Endometrial microvascular endothelial cells (primary cell): ENCODE data around the gene TBX10. TPM values are rescaled to one million over a fixed set of nuclear protein-coding genes. Genes with fewer than 3 reads are reported as not detected.
"Not testable (repeated sequence)": the region's sequence is repeated elsewhere in the genome, so short reads cannot be mapped to it uniquely, and the experiment has no call there.

Experiments
- in situ Hi-C: cut with HindIII; loops from 2 replicates; pipeline ENCODE4 v1.10.0; 2017; ENCODE audit warnings: low sequenced_read_pairs, low pct_unique_long_range_greater_than_20kb; ENCODE audit errors: inconsistent ontology term
- total RNA-seq: library from RNA; depleted of rRNA; stranded (reverse); fragments of >200 nt; gene quantifications from one replicate; pipeline ENCODE4 v1.2.3, GENCODE V29; 2015; ENCODE audit errors: inconsistent ontology term

TBX10 gene
- total RNA-seq, 1 donor from 2014 or later, result not detected

DNA sequence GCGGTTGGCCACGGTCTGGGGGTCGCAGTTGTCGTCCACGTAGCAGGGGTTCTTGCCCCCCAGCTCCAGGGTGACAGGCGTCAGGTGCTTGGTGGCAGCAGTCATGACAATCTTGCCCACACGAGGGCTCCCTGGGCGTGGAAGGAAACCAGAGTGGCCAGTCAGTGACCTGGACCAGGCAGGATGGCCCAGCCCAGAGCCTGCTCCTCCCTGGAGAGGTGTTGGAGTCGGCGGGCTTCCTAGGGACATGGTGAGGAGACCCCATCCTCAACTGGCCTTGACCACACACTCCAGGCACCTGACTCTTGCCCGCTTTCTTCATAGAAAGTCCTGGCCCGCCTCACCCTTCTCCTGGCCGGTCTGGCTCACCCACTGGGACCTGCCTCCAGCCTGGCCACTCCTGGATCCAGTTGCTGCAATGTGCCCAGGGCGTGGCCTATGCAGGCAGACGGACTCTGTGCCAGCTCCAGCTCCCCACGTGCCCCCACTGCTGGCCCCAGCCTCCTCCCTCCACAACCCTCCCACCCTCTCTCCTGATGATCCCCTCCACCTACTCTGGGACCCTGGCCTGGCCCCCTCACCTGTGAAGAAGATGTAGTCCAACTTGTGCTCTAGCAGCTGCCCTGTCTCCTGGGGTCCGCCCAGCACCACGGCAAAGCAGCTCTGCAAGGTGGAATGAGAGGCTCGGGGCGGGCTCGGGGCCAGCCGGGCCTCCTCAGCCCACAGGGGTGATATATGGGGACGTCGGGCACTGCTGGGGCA lies 26.2 kb upstream of the TBX10 start:
- in situ Hi-C loops, result no loop called here

DNA sequence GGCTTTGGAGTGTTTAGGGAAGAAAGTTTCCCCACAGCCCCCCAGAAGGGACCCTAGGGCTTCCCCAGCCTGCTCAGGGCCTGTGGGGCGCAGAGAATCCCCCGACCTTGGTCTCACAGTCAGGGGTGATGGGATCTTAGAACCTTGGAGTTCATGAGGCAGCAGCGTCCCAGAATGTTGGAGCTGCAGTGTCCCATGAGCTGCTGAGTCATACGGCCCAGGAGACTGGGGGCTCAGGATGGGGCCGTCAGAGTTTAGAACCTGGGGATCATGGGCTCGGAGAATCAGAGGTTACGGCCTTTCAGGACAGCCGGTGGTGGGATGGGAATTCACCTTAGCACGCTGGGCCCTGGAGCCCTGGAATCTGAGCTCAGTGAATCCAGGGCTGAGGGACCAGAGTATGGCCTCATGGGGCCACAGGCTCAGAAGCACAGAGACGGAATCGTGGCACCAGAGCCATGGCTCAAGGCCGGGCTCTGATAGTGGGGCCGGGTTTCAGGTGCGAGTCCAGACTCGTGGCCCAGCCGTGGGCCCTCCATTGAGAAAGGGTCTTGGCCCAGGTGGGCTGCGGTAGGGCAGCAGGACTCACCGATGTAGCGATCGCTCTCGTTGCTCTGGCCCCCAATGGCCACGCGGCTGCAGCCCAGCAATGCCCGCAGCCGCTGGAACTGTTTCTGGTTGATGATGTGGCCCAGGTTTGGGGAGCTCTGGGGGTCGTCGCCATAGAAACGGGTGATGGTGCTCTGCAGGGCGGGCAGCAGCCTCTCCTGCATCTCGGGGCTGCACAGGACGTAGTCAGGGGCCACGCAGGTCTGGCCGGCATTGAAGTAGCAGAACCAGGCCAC lies 25.4 kb upstream of the TBX10 start:
- in situ Hi-C loops, result no loop called here

DNA sequence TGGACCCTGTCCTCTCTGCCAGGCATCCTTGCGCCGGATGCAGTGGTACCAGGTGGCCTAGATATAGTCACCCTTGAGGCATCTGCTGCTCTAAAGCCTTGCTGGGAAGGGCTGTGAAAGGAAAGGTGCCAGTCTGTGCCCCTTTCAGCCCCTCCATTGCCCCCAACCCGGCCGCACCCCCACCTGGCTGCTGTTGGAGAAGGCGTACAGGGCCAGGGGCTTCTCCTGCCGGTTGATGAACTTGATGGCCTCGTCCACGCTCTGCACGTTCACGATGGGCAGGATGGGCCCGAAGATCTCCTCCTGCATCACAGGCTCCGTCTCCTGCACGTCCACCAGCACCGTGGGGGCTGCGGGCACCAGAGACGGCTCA lies 24.6 kb upstream of the TBX10 start:
- in situ Hi-C loops, result no loop called here

DNA sequence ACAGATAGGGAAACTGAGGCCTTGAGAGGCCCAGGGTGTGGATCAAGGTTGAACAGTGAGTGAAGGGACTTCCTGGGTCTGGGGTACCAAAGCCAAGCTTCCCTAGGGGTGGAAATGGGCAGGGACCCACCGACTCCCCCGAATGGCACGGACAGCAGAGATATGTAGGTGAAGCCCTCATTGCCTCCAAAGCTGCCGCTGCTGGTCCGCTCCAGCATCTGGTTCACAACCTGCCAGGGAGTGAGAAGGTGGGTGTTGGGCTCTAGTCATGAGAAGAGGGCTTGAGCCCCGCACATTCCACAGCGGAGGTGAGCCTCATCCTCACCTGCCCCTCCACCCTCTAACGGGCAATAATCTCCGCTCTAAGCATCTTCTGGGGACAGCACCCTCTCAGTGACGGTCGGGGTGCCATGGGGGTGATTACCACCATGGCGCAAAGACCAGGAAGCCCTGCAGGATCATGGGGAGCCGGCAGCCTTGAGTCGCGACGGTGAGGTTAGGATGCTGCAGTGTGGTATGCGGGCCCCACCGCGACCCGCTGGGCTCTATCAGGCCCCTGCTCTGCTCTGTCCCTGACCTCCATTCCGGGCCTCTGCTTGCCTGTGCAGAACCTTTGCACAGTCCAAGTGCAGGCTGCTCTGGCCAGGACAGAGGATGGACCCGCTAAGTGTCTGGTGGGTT lies 24.1 kb upstream of the TBX10 start:
- in situ Hi-C loops, result no loop called here

DNA sequence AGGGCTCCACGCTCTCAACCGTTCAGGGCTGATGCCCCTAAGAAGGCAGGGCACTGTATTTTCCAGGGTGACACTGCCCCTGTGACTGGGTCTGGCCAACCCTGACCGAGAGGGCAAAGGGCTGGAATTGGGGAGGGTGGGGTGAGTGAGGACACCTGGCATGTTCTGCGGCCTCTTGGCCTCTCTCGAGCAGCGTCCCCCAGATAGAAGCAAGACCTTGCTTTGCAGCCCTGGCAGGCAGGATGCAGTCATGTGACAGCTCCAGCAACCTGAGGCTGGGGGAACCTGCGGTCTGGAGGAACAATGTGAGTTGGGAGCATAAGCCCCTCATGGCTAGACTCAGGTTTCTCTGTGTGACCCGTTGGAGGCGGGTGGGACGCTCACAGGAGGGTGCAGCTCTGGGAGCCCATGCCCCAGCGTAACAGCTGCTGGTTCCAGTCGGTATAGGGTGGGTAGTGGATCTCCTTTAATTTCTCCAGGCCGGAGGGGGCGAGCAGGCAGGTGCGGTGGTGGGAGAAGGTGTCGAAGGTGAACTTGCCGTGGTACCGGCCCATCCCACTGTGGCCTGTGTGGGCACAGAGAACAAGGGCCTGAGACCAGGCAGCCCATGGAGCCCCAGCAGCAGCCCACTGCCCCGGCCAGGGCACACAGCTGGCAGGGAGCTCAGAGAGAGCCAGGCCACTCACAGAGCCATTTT lies 23.4 kb upstream of the TBX10 start:
- in situ Hi-C loops, result no loop called here

DNA sequence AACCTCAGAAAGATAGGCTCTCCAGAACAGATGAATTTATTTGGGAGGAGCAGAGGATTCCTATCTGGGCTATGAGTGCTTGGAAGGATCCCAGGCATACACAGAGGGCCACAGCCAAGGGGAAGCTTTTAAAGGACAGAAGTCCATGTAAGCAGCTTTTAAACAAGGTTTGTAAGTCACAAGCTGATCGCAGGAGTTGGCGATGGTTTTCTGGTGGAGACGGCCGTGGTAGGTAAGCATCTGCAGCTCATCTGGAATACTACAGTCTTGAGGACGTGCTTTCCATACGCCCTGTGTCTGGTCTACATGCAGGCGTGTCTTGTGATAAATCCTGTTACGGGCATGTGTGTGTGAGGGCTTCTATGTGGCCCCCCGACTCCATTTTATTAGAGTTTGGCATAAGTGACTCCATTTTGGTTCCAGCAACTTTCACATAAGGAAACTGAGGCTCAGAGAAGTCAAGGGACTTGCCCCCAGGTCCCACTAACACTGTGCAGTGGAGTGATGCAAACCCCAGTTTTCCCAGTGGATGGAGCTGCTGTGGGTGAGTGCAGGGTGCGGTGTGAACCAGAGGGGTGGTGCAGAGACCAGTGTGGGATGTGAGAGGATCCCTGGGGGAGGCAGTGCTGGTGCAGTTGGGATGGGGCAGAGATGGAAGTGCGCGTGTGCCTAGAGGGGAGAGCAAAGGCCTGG lies 22.7 kb upstream of the TBX10 start:
- in situ Hi-C loops, result no loop called here

DNA sequence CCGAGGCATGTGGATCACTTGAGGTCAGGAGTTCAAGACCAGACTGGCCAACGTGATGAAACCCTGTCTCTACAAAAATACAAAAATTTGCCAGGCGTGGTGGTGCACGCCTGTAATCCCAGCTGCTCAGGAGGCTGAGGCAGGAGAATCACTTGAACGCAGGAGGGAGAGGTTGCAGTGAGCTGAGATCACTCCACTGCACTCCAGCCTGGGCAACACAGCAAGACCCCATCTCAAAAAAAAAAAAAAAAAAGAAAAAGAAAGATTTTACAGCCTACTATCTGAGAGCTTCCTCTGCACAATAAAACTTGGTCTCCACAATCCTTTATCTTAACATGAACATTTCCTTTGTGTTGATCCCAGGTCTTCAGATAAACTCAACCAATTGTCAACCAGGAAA lies 21.2 kb upstream of the TBX10 start:
- in situ Hi-C loops, result not testable (repeated sequence)

DNA sequence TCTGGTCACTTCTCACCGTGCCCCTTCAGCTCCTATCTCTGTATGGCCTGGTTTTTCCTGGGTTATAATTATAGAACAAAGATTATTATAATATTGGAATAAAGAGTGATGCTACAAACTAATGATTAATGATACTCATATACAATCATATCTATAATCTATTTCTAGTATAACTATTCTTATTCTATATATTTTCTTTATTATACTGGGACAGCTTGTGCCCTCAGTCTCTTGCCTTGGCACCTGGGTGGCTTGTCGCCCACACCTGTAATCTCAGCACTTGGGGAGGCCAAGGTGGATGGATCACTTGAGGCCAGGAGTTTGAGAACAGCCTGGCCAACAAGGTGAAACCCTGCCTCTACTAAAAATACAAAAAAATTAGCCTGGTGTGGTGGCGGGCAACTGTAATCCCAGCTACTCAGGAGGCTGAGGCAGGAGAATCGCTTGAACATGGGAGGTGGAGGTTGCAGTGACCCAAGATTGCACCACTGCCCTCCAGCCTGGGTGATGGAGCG lies 20.1 kb upstream of the TBX10 start:
- in situ Hi-C loops, result not testable (repeated sequence)

DNA sequence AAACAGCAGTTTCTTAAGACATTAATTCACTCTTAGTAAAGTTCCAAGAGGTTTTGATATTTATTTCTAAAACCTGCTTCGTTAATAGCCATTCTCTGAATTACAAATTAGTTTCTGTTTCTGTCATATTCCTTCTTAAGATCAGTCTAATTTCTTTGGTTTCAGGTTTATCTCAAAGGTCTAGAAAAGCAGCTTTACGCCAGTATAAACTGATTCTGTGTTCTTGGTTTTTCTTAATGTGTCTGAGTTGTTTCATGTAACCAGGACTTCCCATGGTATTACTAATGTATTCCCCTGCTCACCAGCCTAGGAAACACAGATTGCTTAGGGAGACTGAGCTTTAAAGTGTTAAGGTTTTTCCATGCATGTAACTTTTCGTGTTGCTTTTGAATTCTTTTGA lies 17.7 kb upstream of the TBX10 start:
- in situ Hi-C loops, result no loop called here

DNA sequence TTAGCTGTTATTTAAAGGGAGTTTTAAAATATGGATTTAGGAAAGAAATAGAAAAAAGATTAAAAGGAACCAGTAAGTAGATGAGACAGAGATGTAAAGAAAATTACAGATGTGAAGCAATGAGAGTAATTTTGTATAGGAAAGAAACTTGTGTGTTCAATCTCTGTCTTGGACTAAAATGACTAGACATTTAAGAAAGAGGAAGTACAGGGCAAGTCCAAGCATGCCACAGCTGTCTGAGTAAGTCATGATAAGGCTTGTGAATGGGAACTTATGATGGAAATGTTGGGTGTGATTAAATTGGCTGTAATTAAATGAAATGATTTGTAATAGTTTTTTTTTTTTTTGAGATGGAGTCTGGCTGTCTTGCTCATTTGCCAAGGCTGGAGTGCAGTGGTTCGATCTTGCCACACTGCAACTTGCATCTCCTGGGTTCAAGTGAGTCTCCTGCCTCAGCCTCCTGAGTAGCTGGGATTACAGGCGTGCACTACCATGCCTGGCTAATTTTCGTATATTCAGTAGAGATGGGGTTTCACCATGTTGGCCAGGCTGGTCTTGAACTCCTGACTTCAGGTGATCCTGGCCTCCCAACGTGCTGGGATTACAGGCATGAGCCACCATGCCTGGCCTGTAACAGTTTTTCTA lies 16.8 kb upstream of the TBX10 start:
- in situ Hi-C loops, result no loop called here

DNA sequence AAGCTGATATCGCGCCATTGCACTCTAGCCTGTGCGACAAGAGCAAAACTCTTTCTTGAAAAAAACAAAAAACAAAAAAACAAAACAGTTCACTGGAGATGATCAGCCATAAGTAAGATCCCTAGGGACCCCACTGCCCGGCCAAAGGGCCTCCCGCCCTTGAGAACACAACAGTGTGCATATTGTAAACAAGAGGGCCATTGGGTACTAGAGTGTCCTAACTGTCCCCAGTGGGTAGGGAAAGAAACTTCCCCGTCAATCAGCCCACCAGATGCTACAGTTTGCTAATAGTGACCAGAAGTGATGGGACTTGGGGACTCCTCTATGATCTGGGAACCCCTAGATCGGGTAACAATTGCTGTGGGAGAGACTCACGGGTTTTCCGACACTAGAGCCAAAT lies 14.7 kb upstream of the TBX10 start:
- in situ Hi-C loops, result no loop called here

DNA sequence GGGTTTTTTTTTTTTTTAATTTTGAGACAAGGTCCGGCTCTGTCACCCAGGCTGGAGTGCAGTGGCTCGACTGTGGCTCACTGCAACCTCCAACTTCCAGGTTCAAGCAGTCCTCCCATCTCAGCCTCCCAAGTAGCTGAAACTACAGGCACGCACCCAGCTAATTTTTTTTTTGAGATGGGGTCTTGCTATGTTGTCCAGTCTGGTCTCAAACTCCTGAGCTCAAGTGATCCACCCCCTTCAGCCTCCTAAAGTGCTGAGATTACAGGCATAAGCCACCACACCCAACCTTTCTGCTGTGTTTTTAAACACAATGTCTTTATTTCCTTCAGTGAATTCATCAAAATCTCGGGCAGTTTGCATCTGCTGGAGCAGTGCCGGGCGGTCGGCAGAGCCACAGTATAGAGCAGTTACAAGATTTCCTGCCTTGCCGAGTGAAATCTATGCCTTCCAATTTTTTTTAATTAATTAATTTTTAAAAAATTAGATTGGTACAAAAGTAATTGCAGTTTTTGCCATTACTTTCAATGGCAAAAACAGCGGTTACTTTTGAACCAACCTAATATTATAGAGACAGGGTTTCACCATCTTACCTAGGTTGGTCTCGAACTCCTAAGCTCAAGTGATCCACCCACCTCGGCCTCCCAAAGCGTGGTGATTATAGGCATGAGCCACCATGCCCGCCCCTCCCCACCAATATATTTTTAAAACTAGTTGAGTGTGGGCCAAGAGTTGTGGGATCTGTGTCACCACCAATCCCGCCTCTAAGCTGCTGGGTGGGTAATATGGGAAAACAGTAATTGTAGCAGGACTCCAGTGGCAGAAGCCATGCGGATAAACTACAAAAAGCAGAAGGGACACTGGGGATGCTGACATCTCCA lies 13.6 kb upstream of the TBX10 start:
- in situ Hi-C loops, result no loop called here

DNA sequence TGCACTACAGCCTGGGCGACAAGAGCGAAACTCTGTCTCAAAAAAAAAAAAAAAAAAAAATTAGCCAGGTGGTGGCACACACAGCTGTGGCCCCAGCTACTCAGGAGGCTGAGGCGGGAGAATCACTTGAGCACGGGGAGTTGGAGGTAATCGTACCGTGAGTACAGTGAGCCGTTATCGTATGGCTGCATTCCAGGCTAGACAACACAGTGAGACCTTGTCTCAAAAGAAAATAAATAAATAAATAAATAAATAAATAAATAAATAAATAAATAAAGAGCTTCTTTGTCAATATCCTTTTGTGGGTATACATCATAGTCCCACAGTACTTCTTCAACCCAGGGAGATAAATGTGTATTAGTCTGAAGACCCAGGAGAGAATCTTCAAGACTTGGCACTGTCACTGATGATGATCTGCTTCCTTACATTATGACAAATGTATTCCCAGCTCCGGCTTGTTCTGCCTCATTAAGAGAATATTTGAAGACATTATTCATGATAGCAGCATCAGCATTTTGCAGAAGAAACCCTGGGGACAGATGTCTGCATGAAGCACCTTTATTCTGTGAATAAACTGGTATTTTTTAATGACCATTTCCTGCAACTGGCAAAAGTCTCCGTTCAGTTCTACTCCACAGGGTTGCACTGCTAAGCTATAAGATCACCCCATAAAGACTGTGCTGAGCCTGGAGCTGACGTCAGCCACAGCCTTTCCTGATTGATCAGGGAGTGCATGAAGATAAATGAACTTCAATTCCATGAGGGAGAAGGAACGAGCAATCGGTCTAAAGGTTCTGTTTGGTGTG lies 12.6 kb upstream of the TBX10 start:
- in situ Hi-C loops, result no loop called here

DNA sequence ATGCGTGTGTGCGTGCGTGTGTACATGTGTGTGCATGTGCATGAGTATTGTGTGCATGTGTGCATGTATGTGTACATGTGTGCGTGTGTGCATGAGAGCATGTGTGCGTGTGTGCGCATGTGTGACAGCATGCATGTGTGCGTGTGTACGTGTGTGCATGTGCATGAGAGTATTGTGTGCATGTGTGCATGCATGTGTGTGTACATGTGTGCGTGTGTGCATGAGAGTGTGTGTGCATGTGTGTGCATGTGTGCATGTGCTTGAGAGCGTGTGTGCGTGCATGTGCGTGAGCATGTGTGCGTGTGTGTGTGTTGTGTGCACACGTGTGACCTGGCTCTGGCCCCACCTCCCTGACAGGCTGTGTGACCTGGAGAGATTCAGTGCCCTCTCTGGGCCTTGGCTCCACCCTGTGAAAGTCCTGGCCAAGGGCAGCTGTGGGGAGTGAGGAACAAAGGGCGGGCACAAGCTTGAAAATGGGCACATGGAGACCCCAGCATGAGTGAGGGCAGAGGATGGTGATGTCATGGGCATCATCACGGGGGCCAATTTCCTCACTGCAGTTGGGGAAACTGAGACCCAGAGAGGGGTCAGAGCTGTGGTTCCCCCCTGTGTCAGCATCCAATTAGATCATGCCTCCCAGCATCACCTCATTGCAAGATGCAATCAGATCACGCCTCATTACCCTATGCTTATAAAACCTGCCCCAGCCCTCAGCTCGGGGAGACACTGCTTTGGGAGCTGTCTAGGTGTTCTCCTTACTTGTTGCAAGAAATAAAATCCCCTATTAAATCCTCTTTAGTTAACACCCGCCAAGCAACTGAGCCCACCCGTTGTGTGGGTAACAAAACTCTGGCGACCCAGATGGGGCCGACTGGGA lies 10.3 kb upstream of the TBX10 start:
- in situ Hi-C loops, result no loop called here

DNA sequence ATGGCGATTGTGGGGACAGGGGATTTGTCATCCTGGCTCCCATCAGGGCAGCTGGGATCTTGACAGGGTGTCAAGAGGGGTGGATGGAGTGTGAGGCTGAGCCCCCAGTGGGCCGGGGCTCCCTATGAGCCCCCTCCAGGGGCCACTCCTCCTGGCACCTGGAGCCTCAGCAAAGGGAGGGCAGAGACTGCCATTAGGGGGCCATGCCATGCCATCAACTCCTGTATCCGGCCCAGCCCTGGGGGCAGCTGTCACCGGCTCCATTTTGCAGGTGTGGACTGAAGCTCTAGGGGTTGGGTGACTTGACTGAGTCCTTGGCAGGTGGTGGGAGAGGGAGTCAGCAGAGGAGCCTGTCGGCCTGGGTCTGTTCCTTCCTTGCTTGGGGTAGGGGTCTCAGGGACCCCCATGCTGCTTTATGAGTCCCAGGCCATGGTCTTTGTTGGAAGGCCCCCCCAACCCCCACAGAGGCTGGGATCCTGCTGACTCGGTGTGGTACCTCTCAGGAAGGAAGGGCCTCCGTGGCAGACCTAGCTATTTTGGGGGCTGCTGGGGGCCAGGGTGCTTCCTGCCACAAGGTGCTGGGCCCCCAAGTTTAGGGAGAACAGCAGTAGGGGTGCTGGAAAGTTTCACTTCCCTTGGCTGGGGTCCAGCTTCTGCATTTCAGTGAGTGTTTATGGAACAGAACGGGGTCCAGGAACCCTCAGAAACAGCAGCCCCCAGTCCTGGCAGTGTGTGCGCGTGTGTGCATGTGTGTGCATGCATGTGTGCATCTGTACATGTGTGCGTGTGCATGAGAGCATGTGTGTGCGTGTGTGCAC lies 9.4 kb upstream of the TBX10 start:
- in situ Hi-C loops, result no loop called here
